MCF 10A (cell line): ENCODE measurements around the gene RAB4A. TPM values are rescaled to one million over a fixed set of nuclear protein-coding genes. Genes with fewer than 3 reads are reported as not detected.

Source experiments
- BruUV-seq: library from RNA; stranded (reverse); fragments of 400-500 nt; replicated peaks from 2 replicates; lab custom pipeline; 2021; lab: Mats Ljungman, UMichigan
- CTCF ChIA-PET: fragments of 300-600 bp; sonication (Branson Sonifier 250); formaldehyde crosslinking; extraction: SDS; loops from one replicate; lab custom pipeline; 2021; ENCODE audit warnings: antibody characterized with exemption, inconsistent platforms; lab: Yijun Ruan, JAX
- POLR2A ChIA-PET: fragments of 300-600, 350-650 bp; sonication (Branson Sonifier 250); formaldehyde crosslinking; extraction: SDS; loops from one replicate; lab custom pipeline; 2020; ENCODE audit warnings: antibody characterized with exemption, inconsistent platforms; lab: Yijun Ruan, JAX
- DNase-seq: peaks from one replicate; pipeline ENCODE4 v3.0.0-alpha.2; 2018; ENCODE audit not compliant: unreplicated experiment
- H3K27ac Mint-ChIP-seq: one replicate; pipeline ENCODE4 v1.8.0; 2022; ENCODE audit warnings: mild to moderate bottlenecking, low read depth, mixed read lengths; ENCODE audit not compliant: unreplicated experiment
- H3K27me3 Mint-ChIP-seq: one replicate; pipeline ENCODE4 v1.8.0; 2022; ENCODE audit warnings: mixed read lengths; ENCODE audit not compliant: insufficient read depth, unreplicated experiment
- H3K36me3 Mint-ChIP-seq: one replicate; pipeline ENCODE4 v1.8.0; 2022; ENCODE audit warnings: mild to moderate bottlenecking, moderate library complexity, mixed read lengths; ENCODE audit not compliant: insufficient read depth, unreplicated experiment
- H3K4me1 Mint-ChIP-seq: one replicate; pipeline ENCODE4 v1.8.0; 2022; ENCODE audit warnings: mixed read lengths; ENCODE audit not compliant: insufficient read depth, unreplicated experiment
- H3K4me3 Mint-ChIP-seq: one replicate; pipeline ENCODE4 v1.8.0; 2022; ENCODE audit warnings: mild to moderate bottlenecking, moderate library complexity, mixed read lengths; ENCODE audit not compliant: unreplicated experiment
- H3K9me3 Mint-ChIP-seq: one replicate; pipeline ENCODE4 v1.8.0; 2022; ENCODE audit warnings: mixed read lengths; ENCODE audit not compliant: unreplicated experiment
- intact Hi-C: fragments of 100-400 bp; cut with micrococcal nuclease; formaldehyde crosslinking; loops from 2 replicates; pipeline ENCODE4 v1.14.1; 2022
- total RNA-seq: library from RNA; stranded (reverse); gene quantifications from 2 replicates; pipeline ENCODE4 v1.2.3, GENCODE V29; 2022
- TF ChIP-seq, protein P1 (sequence below): fragments of 200-600 bp; IDR thresholded peaks from one replicate; pipeline ENCODE4 v1.8.0; 2022; ENCODE audit warnings: antibody characterized with exemption, mild to moderate bottlenecking; ENCODE audit not compliant: unreplicated experiment

Gene RAB4A
- total RNA-seq, 1 experiment from 2014 or later, result 87.4 TPM

DNA sequence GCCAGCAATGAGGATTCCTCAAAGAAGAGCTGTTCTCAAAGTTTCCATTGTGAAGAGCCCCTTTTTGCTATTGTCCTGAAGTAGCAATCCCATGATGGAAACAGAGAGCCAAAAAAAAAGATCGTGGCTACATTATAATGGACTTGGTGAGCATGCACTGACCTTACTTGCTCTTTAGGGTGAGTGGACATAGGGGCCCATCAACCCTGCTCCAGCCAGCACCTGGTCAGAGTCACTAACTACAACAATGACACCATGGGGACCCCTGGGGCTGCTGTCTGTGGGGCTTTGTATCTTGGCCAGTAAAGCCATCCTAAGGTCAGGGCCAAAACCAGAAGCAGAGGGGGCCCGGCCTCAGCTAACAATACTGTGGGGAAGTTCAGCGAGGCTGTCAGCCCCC is 30.4 kb upstream of the RAB4A start:
- intact Hi-C loops, result no loop called here
- no peaks in the 10 kb centered on the region for H3K27me3 Mint-ChIP-seq
- TF ChIP-seq, protein P1, sequence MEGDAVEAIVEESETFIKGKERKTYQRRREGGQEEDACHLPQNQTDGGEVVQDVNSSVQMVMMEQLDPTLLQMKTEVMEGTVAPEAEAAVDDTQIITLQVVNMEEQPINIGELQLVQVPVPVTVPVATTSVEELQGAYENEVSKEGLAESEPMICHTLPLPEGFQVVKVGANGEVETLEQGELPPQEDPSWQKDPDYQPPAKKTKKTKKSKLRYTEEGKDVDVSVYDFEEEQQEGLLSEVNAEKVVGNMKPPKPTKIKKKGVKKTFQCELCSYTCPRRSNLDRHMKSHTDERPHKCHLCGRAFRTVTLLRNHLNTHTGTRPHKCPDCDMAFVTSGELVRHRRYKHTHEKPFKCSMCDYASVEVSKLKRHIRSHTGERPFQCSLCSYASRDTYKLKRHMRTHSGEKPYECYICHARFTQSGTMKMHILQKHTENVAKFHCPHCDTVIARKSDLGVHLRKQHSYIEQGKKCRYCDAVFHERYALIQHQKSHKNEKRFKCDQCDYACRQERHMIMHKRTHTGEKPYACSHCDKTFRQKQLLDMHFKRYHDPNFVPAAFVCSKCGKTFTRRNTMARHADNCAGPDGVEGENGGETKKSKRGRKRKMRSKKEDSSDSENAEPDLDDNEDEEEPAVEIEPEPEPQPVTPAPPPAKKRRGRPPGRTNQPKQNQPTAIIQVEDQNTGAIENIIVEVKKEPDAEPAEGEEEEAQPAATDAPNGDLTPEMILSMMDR, result no peak
- ChIA-PET CTCF (interaction anchor here (0.6 to 5.9 kb wide), 7 partner anchors 11 to 587 kb away, joined by 3 to 68 read pairs (median 6); no protein-coding TSS in a partner anchor), POLR2A (interaction anchor here (1.1 to 5.8 kb wide), 4 partner anchors 10 to 433 kb away, joined by 6 to 88 read pairs (median 42); no protein-coding TSS in a partner anchor)
- BruUV-seq, result no TSS peak
- no peak overlapping the region for H3K27ac Mint-ChIP-seq
- DNase-seq, result no peak
- no peaks in the 10 kb centered on the region for H3K36me3 Mint-ChIP-seq
- peaks cover 18% of the 10 kb centered on the region for H3K4me1 Mint-ChIP-seq
- H3K4me3 Mint-ChIP-seq, result no peak overlapping the region
- H3K9me3 Mint-ChIP-seq, result peaks cover 11% of the 10 kb centered on the region

DNA sequence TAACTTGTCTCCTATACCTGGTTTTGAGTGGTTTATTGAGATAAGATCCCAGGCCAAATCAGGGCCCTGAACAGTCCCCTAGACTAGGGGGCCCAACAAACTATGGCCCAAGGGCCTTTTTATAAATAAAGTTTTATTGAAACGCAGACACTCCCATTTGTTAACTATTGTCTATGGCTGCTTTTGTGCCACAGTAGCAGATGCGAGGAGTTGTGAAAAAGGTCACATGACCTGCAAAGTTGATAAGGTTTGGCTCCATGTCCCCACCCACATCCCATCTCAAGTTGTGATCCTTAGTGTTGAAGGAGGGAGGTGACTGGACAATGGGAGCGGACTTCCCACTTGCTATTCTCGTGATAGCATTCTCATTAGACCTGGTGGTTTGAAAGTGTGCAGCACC is 29.5 kb upstream of the RAB4A start:
- TF ChIP-seq, protein P1, result no peak
- Mint-ChIP-seq H3K4me3 (no peak overlapping the region), H3K4me1 (peaks cover 18% of the 10 kb centered on the region), H3K36me3 (no peaks in the 10 kb centered on the region), H3K27me3 (no peaks in the 10 kb centered on the region), H3K9me3 (peaks cover 11% of the 10 kb centered on the region), H3K27ac (peak overlapping the region; percentile 43)
- intact Hi-C loops, result no loop called here
- no TSS peak for BruUV-seq
- no peak for DNase-seq
- POLR2A ChIA-PET, result interaction anchor here (3.4 to 5.8 kb wide), 2 partner anchors 11 to 13 kb away, joined by 26 to 40 read pairs; no protein-coding TSS in a partner anchor
- CTCF ChIA-PET, result interaction anchor here (1.0 to 5.9 kb wide), 3 partner anchors 12 to 16 kb away, joined by 3 to 68 read pairs (median 4); no protein-coding TSS in a partner anchor

DNA sequence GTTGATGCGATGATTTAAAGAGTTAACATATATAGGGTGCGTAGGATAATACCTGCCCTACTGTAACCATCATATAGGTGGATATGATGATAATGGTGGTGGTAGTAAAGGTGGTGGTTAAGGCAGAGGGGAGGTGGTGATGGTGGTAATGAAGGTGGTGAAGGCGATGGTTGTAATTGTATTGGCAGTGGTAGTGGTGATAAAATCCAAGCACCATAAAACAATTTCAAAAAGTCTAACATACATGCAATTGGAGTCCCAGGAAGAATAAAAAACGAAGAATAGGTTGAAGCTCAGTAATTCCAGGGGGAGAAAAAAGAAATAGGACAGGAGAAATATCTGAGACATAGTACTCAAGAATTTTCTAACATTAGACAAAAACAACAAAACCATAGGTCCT is 27.3 kb upstream of the RAB4A start:
- TF ChIP-seq, protein P1, result no peak

DNA sequence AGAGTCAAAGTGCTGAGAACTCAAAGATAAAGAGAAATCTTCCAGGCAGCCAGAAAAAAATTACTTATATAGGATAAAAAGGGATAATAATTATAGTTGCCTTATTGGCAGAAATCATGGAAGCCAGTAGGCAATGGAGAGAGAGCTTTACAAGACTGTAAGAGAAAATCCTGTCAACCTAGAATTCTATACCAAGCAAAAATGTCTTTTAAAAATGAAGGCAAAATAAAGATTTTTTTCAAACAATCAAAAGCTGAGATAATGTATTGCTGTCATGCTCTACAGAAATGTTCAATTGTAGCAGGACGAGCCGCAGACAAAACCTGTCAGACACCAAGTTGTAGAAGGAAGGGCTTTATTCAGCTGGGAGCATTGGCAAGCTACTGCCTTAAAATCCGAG is 26.8 kb upstream of the RAB4A start:
- no peak for DNase-seq
- no peaks in the 10 kb centered on the region for H3K27me3 Mint-ChIP-seq
- no peaks in the 10 kb centered on the region for H3K36me3 Mint-ChIP-seq
- TF ChIP-seq, protein P1, result no peak
- intact Hi-C loops, result no loop called here
- no TSS peak for BruUV-seq
- CTCF ChIA-PET, result interaction anchor here (0.6 to 2.6 kb wide), 5 partner anchors 11 to 580 kb away, joined by 3 to 17 read pairs (median 3); no protein-coding TSS in a partner anchor
- no peak overlapping the region for H3K27ac Mint-ChIP-seq
- peaks cover 11% of the 10 kb centered on the region for H3K9me3 Mint-ChIP-seq
- H3K4me1 Mint-ChIP-seq, result peaks cover 11% of the 10 kb centered on the region
- POLR2A ChIA-PET, result interaction anchor here (0.7 to 3.4 kb wide), 3 partner anchors 9 to 33 kb away, joined by 4 to 26 read pairs (median 4); no protein-coding TSS in a partner anchor
- H3K4me3 Mint-ChIP-seq, result no peak overlapping the region

More for the DNA sequence above, 27.3 kb upstream of the RAB4A start:
- no peak overlapping the region for H3K27ac Mint-ChIP-seq
- ChIA-PET POLR2A (interaction anchor here (0.7 to 3.4 kb wide), 3 partner anchors 8 to 34 kb away, joined by 4 to 26 read pairs (median 4); no protein-coding TSS in a partner anchor), CTCF (interaction anchor here (0.6 to 2.6 kb wide), 6 partner anchors 11 to 579 kb away, joined by 3 to 17 read pairs (median 4); no protein-coding TSS in a partner anchor)
- DNase-seq, result no peak
- peaks cover 11% of the 10 kb centered on the region for H3K4me1 Mint-ChIP-seq
- no TSS peak for BruUV-seq
- H3K27me3 Mint-ChIP-seq, result no peaks in the 10 kb centered on the region
- intact Hi-C loops, result no loop called here
- no peak overlapping the region for H3K4me3 Mint-ChIP-seq
- H3K36me3 Mint-ChIP-seq, result no peaks in the 10 kb centered on the region
- peaks cover 11% of the 10 kb centered on the region for H3K9me3 Mint-ChIP-seq
